Cortex of kidney (tissue), 1 donor: ENCODE data around the gene PDE4D.

ENCODE experiments used
- DNase-seq: peaks from one replicate; lab custom pipeline; 2025; lab: John Stamatoyannopoulos, UW

The PDE4D gene

DNA sequence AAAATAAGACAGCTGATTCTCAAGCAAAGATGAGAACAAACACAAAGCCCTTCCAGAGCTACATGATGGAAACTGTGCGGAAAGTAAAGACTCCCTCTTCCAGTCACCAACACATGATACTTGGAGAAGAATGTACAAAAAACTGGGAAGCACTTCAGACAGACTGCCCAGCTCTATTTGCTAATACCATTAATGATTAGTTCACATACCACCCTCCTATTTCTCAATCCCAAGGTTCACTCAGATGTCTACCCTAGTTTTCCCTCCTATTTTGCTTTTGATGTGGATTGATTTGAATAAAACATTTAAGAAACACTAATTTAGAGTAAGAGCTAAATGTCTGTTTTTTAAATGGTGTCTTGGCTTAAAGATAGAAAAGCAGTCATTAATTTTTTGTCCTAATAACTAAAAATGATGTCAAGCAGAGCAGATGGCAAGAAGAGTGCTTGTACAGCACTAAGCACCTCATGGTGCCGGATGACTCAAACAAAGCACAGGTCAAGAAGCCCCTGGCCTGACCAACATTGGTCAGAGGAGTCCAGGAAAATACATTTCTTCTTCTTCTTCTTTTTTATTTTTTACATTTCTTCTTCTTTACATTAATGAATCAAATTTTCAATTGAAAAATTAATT, 639.4 kb downstream of the PDE4D start:
- no peak for DNase-seq

DNA sequence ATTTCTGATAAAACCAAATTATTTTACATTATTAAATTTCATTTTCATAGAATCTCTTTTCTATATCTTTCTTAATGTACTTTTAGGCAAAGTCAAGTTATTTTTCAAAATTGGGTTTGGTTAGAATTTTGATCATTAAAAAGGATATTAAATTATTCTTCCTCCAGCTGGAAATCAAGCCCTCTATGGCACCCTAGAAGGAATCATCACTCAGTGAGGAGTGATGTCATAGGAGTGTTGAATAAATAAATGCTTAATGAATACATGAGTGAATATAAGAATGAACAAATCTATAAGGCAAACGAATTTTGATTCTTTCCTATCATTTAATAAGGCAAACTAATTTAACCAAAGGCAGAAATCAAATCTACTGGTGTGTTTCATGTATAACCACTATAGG, 639.9 kb downstream of the PDE4D start:
- DNase-seq, result no peak

DNA sequence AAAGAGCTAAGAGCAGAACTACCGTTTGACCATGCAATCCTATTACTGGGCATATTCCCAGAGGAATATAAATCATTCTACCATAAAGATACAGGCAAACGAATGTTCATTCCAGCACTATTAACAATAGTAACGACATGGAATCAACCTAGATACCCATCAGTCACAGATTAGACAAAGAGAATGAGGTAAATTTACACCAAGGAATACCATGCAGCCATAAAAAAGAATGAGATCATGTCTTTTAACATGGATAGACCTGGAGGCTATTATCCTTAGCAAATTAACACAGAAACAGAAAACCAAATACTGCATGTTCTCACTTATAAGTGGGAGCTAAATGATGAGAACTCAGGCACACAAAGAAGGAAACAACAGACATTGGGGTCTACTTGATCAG, 641.9 kb downstream of the PDE4D start:
- no peak for DNase-seq

DNA sequence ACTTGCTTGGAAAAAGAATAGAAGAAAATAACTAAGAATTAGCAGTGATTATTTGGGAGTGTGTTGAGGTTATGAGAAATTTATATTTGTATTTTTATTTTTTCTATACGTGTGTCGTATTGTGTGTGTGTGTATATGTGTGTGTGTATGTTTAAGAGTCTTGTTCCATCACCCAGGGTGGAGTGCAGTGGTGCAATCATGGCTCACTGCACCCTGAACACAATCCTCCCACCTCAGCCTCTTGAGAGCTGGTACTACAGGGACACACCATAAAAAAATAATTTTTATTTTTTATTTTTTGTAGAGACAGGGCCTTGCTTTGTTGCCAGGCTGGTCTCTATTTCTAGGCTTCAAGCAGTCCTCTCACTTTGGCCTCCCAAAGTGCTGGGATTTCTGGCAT, 643.8 kb downstream of the PDE4D start:
- no peak for DNase-seq

DNA sequence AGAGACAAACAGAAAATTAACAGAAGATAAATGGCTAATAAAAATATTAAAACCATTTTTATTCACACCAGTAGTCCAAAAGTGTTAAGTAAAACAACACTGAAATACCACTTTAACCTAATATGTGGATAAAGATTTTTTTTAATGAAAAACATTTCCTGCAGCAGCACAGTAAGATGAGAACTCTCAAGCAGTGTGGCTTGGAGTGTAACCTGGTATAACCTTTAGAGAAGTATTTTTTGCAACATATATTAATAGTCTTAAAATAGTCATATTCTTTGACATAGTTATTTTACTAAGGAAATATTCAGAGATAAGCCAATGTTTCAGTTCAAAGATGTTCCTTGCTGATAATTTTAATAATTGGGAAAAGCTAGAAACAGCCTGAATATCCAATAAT, 644.4 kb downstream of the PDE4D start:
- DNase-seq, result no peak

DNA sequence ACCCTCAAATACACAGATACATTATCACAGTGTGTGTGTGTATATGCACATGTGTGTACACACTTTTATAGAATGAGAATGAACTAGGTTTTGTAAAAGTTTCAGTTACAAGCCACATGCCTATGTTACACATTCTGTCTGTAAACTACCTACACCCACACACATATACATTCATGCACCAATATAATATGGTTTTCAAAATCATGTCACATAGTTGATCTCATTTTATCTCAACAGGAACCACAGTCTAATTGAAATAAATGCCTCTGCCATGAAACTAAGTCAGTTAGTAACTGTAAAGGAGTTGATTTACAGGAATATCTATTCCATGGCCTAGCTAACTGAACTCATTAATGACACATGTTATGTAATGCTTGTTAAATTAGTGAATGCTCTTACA, 646.6 kb downstream of the PDE4D start:
- no peak for DNase-seq

DNA sequence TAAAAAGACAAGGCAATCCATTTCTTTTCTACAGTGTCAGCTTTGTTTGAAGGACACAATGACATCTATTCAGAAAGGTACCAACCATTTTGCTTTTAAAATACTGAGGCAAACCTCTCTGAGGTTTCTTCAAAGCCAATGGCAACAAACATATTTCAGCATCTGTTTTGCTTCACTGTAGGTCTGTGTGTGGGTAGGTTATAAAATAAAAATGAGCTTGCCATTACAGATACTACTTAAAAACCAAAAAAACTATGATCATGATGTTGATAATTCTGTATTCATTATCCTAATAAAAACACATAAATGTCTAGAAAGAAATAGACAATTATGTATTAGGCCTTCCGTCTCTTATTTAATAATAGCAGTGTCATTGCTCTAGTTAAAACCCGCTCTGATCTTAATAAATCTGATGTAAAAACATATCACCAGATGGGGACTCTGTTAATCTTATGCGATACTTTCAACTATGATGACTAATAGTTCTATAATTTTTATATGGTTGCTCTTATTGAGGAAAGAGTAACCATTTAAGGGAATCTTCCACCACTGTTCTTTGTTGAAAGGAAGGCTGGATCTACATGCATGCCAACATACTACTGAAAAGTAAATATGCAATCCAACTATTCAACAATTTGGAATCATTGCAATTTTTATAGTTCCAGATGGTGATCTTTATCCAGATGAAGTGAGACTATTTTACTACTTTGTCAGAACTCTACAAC, 647.2 kb downstream of the PDE4D start:
- no peak for DNase-seq

DNA sequence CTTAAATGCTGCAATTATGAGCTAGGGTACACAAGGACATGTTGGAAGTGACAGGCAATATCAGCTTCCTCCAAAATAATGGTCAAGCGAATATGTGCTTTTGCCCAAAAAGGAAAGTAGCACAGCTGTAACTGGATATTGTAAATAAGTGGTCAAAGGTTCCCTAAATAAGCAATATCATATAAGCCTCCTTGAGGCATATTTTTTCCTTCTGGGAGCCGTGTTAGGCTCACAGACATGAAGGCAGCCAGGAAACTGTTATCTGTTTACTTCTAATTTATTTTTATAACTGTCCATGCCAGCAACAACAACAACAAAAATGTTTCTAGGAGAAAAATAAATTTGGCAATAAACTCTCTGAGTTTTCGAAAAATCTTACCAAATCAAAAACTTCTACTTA, 648.3 kb downstream of the PDE4D start:
- no peak for DNase-seq

DNA sequence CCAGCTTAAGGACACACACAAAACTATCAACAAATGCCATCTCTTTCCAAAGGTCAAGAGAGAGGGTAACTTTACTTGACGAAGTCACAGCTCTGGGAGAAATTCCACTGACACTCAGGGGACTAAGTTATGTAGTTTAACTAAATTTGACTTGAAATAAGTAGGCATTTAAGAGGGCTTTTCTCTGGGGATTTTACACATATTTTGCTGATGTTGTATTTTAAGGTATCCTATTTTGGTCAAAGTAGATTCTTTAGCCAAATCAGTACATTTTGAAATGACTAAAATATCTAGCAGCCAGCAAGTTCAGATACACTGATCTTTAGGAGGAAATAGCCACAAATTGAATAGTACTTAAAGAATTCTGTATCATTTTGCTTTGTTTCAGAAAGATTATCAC, 652.0 kb downstream of the PDE4D start:
- no peak for DNase-seq

DNA sequence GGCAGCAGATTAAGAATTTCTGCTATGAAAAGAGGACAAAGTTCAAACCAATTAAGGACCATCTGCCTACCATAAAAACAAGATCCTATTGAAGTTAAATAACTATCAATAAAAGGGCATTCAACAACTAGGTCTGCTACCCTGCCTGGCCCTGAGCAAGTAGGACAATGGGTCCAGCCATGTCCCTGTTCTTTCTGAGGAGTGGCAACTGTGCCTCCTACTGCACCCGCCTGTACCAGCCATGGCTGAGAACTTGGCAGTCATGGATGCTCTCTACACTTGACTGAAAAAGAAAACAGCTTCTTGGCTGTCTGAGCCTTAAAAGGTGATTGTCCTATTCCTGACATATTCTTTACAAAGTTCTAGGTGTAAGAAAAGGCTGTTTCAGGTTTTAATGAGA, 652.4 kb downstream of the PDE4D start:
- DNase-seq, result no peak

DNA sequence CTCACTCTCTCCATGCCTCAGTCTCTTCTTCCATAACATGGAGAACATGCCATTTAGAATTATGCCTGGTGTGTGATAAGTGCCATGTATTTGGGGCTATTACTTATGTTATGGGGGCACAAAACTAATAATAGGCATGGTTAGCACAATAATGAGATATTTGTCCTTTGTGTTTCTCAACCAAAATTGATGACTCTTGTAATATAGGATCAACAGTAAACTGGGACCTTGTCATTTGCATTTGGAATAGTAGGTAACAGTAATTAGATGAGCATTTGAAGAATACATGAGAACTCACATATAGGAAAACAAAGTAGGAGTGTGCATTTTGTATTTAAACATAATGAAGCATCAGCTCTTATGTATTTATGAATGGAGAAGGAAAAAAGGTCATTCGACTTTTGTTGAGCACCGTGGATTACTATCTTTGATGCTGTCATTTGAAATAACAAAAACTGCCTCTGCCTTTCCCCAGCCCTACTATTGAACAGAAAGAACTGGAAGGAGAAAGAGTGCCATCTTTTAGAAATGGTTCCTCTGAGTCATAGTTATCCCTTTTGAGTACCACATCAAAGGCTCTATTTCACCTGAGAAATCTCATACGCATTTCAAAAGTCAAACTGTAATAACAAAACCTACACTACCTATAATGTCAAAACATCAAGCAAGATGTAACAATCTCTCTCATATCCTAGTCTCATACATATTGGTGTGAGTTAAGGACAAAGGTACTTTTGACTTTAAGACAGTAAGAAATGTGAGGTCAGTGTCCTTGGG, 655.2 kb downstream of the PDE4D start:
- no peak for DNase-seq

DNA sequence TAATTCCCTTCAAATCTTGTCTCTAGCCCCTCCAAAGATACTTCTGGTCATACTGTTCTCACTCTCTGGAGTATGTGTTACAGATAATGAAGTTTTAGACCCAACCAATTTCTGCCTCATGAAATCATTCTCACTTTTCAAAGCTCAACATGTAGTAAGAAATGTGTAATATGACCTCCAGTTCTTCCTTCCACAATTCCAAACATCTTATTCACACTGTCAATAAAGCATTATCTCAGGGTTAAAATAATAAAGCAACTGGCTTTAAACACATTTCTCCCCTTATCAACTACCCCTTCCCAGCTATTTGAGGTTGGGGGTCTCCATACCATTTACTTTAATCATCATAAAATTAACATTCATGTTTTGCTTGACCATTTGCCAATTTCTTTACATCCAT, 656.5 kb downstream of the PDE4D start:
- no peak for DNase-seq

DNA sequence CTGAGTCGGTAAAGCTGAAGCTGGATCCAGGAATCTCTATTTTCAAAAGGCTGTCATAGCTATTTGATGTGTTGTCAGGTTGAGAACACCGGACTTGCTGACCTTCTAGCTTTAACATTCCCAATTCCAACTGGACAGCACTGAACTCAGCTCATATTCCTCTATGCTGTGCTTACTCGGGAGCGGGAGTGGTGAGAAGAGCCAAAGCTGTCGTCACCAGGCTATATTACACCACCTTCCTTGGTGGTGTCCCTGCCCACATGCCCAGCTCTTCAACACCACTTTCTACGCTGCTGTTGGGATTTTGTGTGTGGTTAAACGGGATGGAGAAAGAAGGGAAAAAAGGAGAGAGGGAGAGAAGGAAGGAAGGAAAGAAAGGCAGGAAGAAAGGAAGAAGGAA, 657.1 kb downstream of the PDE4D start:
- DNase-seq, result no peak

DNA sequence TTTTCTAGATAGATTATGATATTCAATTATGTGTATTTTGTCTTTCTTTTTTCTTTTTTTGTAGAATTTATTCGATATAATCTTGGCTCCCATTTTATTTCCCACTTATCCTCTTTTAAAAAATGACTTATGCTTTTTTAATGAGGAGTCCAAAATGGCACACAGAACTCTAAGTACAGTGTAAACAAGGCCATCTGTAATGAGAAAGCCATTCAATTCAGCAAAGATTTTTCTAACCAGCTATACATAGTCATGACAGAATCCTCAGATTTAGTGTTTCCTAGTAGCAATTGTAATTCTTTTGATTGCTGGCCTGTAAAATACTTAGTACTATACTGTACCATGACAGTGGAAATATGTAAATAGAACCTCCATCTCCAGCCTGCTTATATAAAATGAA, 659.3 kb downstream of the PDE4D start:
- DNase-seq, result no peak

DNA sequence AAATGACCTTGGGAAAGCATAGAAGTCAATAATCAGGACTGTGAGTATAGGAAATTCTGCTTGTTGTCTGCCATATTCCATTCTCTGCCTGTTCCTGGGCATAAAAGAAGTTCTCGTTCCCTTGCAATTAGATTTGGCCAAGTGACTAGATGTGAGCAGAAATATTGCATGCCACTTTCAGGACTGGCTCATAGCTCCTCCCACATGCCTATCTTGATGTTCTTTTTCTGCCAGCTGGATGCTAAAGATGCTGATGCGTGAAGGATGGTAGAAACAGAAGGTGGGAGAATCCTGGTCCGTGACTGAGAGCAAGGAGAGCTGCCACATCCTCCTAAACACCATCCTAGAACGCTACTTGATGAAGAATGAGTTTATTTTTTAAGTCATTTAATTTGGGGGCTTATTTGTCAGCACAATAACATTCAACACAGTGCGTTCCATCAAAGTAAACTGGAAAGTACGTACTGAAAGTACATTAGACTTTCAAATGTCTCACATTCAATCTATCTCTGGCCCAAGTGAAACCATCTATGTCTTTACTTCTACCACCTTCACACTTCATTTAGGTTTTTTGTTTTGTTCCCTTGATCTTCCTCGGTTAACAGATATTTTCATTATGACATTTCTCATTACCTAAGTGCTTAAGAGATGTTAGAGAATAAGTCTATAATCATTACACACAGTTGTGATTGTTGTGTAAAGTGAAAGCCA, 662.1 kb downstream of the PDE4D start:
- DNase-seq, result no peak

DNA sequence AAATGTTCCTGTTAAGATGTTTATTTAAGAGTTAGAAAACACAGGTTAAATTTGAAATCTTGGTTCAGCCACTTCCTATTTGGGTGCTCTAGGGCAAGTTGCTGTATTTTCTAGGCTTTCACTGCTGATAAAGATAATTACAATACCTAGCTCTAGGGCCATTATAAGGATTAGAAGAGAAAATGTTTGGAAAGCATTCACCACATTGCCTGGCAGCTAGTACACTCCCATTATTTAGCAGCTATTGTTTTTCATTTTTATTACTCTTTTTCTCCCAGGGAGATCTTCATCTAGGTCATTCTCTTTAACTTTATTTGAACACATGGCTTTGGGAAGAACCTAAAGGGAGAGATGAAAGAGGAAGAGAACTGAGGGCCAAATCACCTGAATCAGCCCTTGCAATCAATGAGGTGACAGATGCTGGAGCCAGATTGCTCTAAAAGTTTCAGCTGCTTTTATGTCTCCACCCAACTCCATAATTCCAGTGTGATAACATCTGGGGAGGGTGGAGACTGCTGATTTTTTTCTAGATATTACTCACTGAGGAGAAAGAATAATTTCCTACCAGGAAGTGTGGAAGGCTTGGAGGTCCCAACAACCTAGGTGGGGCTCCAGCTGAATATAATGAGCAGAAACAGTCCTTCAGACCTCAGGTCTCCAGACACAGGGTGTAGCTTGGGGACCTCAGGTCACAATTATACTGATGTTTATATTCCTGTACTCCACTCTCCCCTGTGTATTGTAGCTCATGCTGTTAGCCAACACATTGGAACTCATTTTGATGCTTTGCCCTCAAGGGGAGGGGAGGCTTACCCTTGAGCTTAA, 670.6 kb downstream of the PDE4D start:
- no peak for DNase-seq

DNA sequence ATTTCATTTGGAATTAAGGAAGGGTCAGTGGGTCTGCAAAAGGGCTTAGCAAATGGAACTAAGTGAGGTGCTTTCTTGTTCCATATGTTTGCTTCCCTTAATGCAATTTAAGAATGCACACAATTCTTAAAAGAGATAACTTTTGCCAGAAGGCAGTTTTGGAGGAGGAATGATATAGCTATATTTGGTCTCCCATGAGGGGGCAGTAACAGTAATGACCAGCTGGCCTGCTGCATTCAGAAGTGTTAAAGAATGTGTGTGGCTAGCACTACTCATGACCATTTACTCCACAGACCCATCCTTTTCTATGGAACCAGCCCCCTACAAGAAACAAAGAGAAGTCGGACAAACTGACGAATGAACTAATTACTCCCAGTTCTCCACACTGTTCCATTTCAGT, 671.8 kb downstream of the PDE4D start:
- no peak for DNase-seq

DNA sequence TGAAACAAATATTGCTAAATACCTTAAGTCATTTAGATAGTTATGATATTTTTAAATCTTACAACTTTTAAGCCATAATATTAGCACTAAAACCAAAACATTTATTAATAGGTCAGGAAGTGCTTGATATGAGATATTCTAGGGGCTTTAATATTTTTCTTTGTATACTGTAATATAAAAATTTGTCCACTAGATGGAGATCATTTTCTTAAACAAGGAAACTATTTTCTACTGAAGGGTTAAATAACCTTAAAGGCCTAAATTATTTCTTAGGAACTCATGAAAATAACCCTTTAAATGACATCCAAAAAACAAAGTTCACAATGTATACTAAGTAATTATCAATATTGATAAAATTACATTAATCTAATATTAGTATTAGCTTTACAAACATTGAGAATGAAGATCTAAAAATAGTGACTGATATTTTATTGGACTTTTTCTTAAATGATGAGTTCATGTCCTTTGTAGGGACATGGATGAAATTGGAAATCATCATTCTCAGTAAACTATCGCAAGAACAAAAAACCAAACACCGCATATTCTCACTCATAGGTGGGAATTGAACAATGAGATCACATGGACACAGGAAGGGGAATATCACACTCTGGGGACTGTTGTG, 675.0 kb downstream of the PDE4D start:
- no peak for DNase-seq

DNA sequence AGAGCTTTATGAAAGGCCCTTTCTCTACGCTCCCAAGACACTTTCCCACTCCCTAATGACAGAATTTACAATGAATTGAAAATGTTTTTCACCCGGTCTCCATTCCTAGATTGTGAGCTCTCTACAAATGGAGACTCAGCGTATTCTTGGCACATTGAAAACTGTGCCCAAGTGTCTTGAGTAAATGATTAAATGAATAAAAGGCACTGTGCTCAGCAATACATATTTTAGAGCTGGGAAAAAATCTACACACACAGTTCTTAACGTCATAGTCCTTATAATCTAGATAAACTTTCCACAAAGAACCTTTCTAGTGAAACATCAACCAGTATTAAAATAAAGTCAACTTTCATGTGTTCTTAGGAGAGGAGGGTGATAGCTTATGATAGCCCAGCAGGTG, 676.7 kb downstream of the PDE4D start:
- DNase-seq, result no peak

DNA sequence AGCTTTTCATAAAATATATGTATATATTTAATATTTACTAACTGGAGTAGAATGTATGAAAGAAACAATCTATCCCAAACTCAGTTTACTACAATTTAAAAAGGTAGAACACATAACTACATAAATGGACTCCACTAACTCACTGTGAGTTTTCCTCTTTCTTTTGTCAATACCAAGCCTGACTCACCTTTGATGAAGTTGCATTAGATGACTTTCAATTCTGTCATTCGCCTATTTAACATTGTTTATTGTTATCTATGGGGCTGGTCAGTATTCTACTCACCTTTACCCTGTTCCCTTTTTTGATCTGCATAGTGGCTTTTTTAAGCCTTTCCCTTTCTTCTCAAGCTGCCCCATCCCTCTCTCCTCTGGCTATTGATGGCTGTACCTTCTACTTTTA, 680.9 kb downstream of the PDE4D start:
- no peak for DNase-seq

DNA sequence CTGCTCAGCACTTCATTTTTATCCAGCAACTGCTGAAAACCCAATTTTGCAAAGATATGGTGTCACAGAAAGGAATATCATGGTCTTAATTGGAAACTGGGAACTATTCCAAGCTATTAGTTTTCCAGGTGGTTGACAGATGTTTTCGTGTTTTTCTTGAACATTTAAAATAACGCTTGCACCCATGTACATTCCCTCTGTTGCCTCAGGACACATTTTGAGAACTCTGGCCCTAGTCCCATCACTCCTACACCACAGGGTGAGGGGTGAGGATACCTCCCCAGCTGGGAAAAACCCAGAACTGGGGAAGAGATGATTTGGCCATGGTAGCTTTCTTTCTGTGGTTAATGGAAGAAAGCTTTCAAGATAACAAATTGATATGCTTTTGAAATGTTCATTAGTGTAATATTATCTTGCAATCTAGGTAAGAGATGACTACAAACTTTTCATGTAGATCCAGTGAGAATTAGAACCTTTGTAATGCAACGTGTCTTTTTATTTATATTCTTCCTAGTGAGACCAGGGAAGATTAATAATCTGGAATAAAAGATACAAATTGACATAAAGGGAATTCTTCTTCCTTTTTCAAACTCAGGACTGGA, 683.7 kb downstream of the PDE4D start:
- DNase-seq, result no peak
